ENCODE data around the gene KIF26A.

DNA sequence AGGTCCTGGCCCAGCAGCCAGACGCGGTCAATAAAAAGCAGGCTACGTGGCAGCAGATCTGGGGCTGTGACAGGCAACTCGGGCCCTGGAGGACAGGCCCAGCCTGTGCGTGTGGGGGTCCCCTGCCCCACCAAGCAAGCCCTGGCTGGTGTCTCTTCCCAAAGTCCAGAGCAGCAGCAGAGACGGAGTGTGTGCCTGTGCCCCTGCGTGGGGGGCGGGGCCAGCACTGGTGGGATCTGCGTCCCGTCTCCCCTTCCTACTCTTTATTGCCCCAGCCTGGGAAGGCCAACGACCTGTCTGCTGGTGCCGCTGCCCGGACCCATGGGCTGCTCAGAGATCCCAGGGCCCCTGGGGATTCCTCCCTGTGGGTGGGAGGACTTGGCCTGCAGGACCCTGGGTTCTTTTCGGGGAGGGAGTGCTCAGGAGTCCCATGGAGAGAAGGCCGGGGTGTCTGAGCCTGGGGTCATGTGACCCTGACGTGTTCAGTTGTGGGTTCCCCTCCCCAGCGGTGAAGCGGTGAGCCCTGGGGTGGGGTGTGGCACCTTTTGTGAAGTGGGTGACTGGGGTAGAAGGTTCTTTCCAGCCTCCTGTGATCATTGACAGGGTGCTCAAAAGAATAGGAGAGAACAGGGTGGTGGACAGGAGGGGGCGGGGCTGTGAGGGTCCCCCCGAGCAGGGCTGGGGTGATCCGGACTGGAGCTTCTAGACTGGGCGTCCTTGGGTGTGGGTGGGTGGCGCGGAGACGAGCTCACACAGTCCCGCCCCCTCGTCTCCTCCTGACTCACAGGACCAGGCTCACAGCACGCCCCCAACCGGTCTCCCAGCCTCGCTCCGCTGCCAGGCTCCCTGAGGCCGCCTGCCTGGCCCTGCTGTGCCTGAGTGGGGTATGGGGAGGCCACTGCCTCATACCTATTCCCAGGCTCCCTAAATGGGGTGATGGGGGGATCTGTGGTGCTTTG, 30.5 kb upstream of the KIF26A start:
- no peak for TF ChIP-seq CTCF (IDR thresholded peaks at IDR 0.05)
- no peak for TF ChIP-seq POLR2A (IDR thresholded peaks at IDR 0.05)
- no peak for TF ChIP-seq EP300 (IDR thresholded peaks at IDR 0.05)

Data from stomach (tissue), 4 donors.